Kasumi-1 (cell line): ENCODE measurements around the gene NTSR1.

ENCODE experiments used
- DNase-seq, 2 experiments: peaks; one replicate each; lab custom pipeline; 2025; lab: John Stamatoyannopoulos, UW

The NTSR1 gene

DNA sequence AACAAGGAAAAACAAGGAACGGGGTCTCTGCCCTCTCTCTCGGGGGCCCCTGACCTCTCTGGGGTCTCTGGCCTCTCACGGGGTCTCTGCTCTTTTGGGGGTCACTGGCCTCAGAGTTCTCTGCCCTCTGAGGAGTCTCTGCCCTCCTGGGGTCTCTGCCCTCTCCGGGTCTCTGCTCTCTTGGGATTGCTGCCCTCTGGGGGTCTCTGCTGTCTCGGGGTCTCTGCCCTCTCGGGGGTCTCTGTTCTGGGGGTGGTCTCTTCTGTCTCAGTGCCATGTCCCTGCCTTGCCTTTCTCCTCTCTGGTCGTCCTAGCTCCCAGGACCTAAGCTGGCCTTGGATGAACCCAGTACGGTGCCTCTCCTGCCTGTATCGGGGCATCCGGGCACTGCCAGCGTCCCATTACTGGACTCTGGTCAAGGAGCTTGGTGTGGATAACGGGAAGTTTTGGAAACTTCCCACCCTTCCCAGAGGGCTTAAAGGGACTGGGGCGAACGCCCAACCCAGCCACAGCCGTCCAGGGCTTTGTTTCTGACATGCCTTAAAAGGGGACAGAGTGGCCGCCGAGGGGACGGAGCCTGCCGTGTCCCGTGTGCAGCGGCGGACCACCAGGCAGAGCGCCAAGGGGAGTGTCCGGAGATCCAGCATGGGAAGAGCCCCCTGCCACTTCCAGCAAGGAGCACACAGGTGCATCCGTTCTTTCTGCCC, 62.9 kb downstream of the NTSR1 start:
- no peak for DNase-seq

DNA sequence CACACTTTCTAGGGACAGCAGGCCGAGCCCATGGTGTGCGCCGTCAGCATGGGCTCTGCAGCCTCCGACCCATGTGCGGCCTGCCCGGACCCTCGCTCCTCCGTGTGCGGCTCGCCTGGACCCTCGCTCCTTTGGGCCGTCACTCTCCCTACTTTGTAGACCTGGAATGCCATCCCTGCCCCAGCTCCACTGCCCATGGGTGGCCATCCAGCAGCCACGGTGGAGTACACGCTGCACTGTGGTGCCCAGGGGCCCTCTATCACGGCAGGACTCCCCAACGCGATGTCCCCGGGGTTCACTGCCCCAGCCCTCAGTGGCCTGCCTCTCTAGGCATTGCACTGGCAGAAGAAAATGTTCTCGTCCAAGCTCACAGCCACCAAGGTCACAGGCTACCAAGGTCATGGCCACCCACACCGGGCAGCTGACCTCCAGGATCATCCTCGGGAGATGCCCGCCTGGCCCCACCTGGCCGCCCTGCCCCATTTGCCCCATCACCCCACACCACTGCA, 63.5 kb downstream of the NTSR1 start:
- DNase-seq = no peak

DNA sequence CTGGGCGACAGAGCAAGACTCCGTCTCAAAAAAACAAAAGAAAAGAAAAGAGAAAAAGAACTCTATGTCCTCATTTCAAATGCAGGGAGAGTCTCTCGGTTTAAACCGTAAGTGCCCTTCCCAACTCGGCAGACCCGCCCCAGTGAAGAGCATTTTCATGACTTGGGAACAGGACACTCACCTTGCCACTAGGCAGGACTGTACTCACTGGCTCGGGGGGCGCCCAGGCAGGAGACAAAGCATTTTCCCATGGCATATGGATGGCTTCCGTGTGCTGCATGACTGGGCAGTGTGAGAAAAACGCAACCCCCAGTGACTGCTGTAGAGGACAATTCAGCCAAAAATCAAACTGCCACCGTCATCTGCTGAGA, 64.0 kb downstream of the NTSR1 start:
- DNase-seq = no peak

DNA sequence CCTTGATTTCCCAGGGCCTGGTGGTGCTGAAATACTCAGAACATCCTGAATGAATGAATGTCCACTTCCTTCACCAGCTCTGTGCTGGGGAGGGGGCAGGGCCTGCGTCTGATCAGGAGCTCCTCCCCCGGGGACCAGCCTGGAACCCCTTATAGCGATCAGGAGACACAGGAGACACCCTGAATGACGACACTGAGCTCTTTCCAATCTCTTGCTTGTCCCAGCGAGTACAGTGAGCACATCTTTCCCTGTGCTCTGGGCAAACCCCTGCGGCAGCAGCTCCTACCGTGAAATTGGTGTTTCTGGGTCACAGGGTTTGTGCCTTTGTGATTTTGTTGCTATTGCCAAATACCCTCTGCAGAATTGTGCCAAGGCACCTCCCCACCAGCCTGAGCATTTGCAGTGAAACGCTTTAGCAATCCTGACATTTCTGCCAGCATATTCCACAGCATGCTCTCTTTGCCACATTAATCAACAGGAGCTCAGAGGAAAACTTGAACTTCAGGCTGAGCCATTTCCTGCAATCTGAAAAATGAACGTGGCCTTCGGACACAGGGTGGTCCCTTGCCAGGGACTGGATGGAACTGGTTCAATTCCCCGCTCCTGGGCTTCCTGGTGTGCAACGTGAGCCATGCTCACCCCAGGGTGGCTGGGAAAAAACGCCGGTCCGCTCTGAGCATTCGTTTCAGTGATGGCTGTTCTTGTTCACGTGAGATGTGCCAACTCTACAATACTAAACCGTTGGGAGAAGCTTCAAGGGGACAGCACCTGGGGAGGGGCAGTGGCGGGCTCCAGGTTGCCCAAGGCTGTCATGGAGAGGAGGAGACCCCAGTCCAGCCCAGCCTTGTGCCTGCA, 64.6 kb downstream of the NTSR1 start:
- no peak for DNase-seq

DNA sequence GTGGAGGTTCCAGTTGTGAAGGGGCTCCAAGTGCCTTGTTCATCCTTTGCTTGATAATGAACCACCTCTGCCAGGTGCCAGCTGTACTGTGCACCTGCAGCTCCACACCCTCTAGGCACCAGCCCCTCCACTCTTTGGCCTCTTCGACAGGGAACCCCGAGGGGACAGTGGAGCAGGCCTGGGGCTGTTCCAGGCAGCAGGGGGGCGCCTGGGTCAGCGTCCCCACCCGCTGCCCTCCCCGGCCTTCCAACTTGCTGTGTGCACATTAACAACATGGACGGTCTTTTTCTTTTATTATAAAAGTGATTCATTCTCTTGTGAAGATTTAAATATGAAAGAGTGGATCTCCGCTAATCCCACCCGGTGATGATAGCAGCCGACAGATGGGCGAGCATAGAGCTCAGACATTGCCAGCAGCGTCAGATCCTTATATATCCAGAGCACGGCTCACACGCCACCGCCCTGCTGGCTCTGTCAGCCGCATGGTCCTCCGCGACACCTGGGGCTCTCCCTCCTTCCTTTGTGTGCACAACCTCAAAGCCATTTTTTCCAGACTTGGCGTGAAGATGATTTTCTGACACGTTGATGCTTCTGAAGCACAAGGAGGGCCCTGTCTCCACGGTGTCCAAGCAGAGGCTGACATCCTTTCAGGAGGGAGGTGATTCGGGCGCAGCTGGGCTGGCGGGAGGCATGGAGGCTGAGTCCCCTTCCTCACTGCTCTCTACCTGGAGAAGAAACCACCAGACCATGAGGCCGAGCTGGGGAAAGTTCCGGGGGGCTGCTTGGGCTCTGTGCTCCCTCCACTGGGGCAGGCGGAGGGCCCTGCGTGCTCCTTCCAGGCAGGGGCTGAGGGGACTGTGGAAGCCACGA, 65.4 kb downstream of the NTSR1 start:
- DNase-seq = no peak

DNA sequence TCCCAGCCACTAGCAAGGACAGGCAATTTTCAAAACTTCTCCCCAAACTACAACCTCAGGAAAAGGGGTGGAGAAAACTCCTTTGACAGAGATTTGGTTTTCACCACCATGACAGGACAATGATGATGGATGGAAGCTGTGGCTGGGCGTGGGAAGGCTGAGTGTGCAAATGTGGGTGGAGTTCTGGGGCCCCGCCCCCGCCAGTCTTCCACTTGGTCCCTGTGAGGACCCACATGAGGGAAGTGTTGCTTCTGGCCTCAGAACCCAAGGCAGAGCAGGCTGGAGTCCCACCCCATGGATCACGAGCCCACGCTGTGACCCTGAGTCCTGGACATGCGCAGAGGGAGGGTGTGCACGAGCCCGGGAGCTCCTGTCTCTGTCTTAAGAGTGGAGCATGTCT, 66.1 kb downstream of the NTSR1 start:
- DNase-seq = no peak

DNA sequence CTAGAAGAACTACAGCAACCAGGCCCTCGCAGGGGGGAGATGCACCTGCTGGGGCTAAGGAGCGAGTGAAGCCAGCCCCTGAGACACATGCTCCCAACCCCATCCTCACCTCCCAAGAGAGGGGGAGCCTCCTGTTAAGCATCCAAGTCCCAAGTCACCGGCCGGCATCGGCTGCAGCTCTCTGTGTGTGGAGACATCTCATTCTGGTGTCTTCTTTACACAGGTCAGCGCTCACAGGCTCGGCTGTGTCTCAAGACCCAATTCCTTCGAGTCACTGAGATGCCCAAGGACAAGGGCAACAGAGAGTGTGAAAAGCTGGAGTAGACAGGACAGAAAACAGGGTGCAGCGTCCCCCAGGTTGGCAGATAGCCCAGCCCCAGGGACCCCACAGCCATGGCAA, 66.6 kb downstream of the NTSR1 start:
- no peak for DNase-seq

GRCh38 chr20:62776035-62776691, 67.5 kb downstream of the NTSR1 start:
- no peak for DNase-seq

DNA sequence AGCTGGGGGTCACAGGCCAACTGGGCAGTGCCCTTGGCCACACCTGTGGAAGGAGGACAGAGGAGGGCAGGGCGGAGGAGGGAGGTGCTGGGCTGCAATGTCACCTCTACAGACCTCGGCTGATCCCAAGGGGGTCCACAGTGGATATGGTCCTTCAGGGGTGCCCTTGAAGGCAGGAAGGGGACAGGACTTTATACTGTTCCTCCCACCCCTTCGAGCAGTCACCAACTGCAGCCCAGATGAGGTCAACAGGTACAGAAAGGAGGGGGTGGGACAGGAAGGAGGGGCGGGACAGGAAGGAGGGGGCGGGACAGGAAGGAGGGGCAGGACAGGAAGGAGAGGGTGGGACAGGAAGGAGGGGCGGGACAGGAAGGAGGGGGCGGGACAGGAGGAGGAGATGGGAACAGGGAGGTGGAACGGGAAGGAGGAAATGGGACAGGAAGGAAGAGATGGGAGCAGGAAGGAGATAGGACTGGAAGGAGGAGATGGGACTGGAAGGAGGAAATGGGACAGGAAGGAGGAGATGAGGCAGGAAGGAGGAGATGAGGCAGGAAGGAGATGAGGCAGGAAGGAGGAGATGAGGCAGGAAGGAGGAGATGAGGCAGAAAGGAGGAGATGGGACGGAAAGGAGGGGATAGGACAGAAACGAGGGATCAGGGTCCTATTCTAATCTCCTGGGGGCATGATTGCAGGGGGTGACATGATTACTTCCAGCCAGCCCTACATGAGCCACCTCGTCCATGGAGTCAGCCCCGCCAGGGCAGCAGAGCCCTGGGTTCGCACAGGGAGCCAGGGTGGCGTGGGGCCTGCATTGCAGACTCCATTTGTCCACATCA, 68.3 kb downstream of the NTSR1 start:
- peak in 1 of 2 experiments; percentile 17 for DNase-seq

DNA sequence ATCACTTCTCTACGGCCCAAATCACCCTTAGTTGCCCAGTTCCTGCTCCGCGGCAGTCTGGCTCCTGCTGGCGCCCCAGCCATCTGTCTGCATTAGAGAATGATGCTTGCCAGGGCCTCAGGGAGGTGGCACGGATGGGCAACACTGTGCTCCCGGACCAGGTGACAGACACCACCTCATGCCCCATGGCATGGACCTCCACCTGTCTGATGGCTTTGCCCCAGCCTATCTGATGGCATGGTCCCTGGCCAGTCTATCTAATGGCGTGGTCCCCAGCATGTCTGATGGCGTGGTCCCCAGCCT, 68.8 kb downstream of the NTSR1 start:
- no peak for DNase-seq

DNA sequence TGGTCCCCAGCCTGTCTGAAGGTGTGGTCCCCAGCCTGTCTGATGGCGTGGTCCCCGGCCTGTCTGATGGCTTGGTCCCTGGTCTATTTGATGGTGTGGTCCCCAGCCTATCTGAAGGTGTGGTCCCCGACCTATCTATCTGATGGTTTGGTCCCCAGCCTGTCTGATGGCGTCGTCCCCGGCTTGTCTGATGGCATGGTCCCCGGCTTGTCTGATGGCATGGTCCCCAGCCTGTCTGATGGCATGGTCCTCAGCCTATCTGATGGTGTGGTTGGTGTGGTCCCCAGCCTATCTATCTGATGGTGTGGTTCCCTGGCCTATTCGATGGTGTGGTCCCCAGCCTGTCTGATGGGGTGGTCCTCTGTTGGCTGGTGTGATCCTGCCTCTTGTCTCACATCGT, 69.4 kb downstream of the NTSR1 start:
- DNase-seq = no peak

DNA sequence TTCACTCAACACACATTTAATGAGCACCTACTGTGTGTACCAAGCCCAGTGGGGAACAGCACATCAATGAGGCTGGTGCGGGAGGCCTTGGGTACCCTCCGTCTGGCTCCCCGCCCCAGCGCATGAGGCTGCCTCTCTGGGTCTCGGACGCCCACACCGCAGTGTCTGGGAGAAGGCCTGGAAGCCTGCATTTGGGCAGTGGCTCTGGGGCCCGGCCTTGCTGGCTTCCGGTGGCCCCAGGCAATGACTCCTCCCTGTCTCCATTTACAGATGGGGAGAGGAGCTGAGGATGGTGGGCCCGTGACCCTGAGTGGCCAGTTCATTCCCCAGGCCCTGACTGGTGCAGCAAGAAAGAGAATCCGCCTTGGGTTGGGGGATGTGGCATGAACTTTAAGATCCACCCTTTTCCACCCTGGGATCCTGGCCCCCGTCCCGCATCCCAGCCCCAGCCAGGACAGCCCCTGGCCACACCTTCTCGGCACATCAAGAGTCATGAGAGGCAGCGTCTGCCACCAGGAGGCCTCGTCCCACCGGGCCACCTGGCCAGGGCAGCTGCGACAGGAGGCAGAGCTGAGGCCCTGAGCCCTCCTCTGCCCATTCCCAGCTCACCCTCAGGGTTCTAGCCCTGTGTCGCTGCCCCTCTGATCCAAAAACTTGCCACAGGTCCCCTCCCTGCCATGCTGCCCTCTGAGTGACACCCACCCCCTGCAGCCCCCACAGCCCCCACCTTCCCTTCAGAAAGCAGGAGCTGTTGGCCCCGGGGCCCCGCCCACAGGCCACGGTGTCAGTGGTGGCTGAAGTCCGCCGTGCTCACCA, 70.2 kb downstream of the NTSR1 start:
- DNase-seq = no peak

- no peak for DNase-seq
These were observed 70.7 kb downstream of the NTSR1 start for GRCh38 chr20:62779417-62779685.

DNA sequence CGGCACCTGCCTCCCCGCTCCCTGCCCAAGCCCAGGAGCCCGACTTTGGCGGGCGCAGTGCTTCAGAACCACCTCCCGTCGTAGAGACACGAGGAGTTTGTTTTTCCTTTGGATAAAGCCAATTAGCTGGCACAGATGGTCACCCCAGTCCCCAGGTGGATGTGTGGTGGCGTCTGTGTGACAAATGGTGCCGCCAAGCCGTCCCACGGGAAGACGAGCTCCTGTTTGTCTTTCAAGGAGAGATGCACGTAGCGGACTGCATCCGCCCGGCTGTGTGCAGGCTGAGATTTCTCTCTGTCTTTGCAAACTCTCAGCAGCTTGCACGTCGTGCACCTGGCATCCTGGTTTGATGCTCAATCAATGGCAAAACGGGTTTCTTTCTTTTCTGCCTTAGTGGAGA, 71.6 kb downstream of the NTSR1 start:
- DNase-seq = no peak

DNA sequence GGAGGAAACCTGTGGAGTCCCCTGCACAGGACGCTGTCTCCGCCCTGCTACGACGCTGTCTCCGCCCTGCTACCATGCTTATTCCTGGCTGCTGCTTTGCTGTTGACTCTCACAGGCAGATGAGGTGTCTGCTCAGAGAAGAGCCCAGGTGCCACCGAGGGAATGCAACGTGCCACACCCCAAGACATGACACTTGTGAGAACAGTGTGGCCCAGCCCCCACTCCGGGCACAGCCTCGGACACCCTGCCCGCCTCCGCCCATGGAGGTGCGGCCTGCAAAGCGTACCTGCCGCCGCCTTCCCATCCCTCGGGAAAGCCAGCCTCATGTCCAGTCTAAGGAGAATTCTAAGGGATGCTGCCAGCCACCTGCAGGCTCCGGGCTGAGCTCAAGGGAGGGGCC, 72.1 kb downstream of the NTSR1 start:
- no peak for DNase-seq

DNA sequence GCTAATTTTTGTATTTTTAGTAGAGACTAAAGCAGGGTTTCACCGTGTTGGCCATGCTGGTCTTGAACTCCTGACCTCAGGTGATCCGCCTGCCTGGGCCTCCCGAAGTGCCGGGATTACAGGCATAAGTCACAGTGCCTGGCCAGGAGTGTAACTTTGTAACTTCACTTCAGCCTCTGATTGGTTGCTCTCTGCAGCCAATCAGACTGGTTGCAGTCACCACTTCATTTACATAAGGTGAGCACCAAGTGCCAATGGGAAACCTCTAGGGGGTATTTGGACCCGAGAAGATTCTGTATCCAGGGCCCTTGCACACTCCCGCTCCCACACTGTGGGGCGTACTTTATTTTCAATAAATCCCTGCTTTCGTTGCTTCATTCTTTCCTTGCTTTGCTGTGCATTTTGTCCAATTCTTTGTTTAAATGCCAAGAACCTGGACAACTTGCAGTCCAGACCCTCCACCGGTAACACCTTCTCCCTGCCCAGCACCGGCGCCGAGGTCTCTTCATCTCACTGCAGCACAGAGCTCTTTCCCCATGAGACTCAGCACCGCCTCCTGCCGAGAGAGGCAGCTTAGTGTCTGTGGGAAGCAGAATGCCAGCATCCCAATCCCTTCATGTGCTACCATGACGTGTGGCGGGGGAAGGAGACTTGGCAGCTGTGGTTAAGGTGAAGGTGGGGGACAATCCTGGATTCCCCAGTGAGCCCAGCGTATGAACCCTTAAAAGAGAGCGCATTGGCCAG, 73.7 kb downstream of the NTSR1 start:
- DNase-seq = peak; percentile 58 to 60

DNA sequence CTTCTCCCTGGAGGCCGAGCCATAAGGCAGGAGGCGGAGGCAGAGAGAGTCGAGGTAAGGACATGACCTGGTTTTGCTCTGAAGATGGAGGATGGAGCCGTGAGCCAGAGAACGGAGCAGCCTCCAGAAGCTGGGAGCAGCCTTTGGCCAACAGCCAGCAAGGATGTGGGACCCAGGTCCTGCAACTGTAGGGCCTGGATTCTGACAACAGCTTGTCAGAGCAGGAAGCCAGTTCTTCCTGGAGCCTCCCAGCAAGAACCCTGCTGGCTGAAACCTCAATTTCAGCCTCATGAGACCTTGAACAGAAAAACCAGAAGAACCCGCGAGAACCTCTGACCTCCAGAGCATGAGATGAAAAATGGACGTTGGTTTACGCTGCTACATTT, 74.2 kb downstream of the NTSR1 start:
- peak; percentile 85 to 88 for DNase-seq

- no peak for DNase-seq
These were observed 75.9 kb downstream of the NTSR1 start for GRCh38 chr20:62784497-62784896.

DNA sequence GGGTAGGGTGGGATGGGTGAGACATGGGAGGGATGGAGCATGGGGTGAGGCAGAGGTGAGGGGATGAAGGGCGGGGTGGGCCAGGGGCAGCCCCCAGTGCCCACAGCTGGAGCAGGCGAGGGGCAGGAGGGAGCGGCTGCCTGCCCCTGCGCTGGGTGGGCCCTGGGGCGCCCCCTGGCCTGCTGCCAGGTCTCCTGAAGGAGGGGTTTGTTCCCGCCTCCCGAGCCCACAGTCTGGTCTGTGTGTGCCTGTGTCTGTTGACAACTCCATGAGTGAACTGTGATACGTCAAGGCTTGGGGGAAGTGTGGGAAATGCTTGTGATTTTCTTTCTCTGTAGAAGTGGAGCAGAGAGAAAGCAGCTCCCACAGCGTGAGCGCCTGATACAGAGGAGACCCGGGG, 76.8 kb downstream of the NTSR1 start:
- DNase-seq = no peak

- no peak for DNase-seq
These were observed 77.5 kb downstream of the NTSR1 start for GRCh38 chr20:62786157-62786556.
